HG03354 (cell line): ENCODE measurements around the gene ANKRD24.
"Not testable (repeated sequence)": the region's sequence is repeated elsewhere in the genome, so short reads cannot be mapped to it uniquely, and the experiment has no call there.

Experiments used
- ATAC-seq: cut with Tn5 transposase; IDR thresholded peaks from one replicate; pipeline ENCODE4 v1.9.1; 2021; ENCODE audit warnings: mild to moderate bottlenecking; ENCODE audit not compliant: unreplicated experiment, poor library complexity, severe bottlenecking

Gene ANKRD24

GRCh38 chr19:4264812-4265211 is 82.3 kb downstream of the ANKRD24 start:
- no peak for ATAC-seq

GRCh38 chr19:4266253-4267000 is 83.9 kb downstream of the ANKRD24 start:
- no peak for ATAC-seq

GRCh38 chr19:4267101-4267900 is 84.8 kb downstream of the ANKRD24 start:
- no peak for ATAC-seq

GRCh38 chr19:4267901-4268815 is 85.7 kb downstream of the ANKRD24 start:
- ATAC-seq, result no peak

- ATAC-seq, result no peak
These were observed 86.4 kb downstream of the ANKRD24 start for GRCh38 chr19:4268816-4269430.

GRCh38 chr19:4272894-4273293 is 90.4 kb downstream of the ANKRD24 start:
- ATAC-seq, result no peak

GRCh38 chr19:4274321-4274686 is 91.8 kb downstream of the ANKRD24 start:
- ATAC-seq, result not testable (repeated sequence)
